Tongue (tissue), 2 donors: ENCODE measurements around the gene UPK3A. TPM values are rescaled to one million over a fixed set of nuclear protein-coding genes. Genes with fewer than 3 reads are reported as not detected.

ENCODE experiments used
- DNase-seq: peaks from one replicate; pipeline ENCODE4 v3.0.0-alpha.2; 2015
- total RNA-seq: library from RNA; depleted of rRNA; stranded (reverse); fragments of >200 nt; gene quantifications from one replicate; pipeline ENCODE4 v1.2.3, GENCODE V29; 2014

The UPK3A gene
- total RNA-seq, 1 donor from 2014 or later = not detected

- DNase-seq = peak; percentile 90
Observed at GRCh38 chr22:45329530-45329936, 44.8 kb downstream of the UPK3A start.

- DNase-seq = no peak
Observed at GRCh38 chr22:45330548-45330947, 45.8 kb downstream of the UPK3A start.

- DNase-seq = no peak
Observed at GRCh38 chr22:45331486-45331885, 46.7 kb downstream of the UPK3A start.

GRCh38 chr22:45332001-45332400, 47.3 kb downstream of the UPK3A start:
- no peak for DNase-seq

GRCh38 chr22:45334068-45334467, 49.3 kb downstream of the UPK3A start:
- DNase-seq = no peak

- DNase-seq = peak; percentile 48
Observed at GRCh38 chr22:45334528-45334927, 49.8 kb downstream of the UPK3A start.

- peak; percentile 50 for DNase-seq
Observed at GRCh38 chr22:45335021-45335818, 50.5 kb downstream of the UPK3A start.

GRCh38 chr22:45335854-45336522, 51.2 kb downstream of the UPK3A start:
- DNase-seq = no peak

GRCh38 chr22:45336971-45337431, 52.3 kb downstream of the UPK3A start:
- peak; percentile 91 for DNase-seq

GRCh38 chr22:45337536-45337935, 52.8 kb downstream of the UPK3A start:
- DNase-seq = no peak

- no peak for DNase-seq
Observed at GRCh38 chr22:45338795-45339194, 54.0 kb downstream of the UPK3A start.

- no peak for DNase-seq
Observed at GRCh38 chr22:45340323-45340722, 55.6 kb downstream of the UPK3A start.

GRCh38 chr22:45341498-45341897, 56.7 kb downstream of the UPK3A start:
- DNase-seq = no peak

- DNase-seq = no peak
Observed at GRCh38 chr22:45343143-45343542, 58.4 kb downstream of the UPK3A start.

- no peak for DNase-seq
Observed at GRCh38 chr22:45344334-45344733, 59.6 kb downstream of the UPK3A start.

Other genes with a start within 250 kb of the UPK3A start
- 49.0 TPM for gene NUP50, start 121.0 kb upstream of the UPK3A start, total RNA-seq
- gene KIAA0930, start 44.1 kb upstream of the UPK3A start, total RNA-seq = 30.1 TPM
- gene FAM118A, start 25.0 kb downstream of the UPK3A start, total RNA-seq = 25.8 TPM
- 0.10 TPM for gene SMC1B, start 128.7 kb downstream of the UPK3A start, total RNA-seq
- gene RIBC2, start 128.7 kb downstream of the UPK3A start, total RNA-seq = 1.6 TPM
- gene FBLN1, start 217.9 kb downstream of the UPK3A start, total RNA-seq = 115 TPM